Mucosa of rectum (tissue), 2 donors: ENCODE data around the gene FADS6.
"Not testable (repeated sequence)": the region's sequence is repeated elsewhere in the genome, so short reads cannot be mapped to it uniquely, and the experiment has no call there.

ENCODE experiments used
- H3K27ac ChIP-seq, 2 donors: one replicate each; pipeline ENCODE4 v1.7.0; 2013; ENCODE audit warnings: inconsistent platforms in 2 of 2, low read depth in 2 of 2, low read length in 2 of 2
- H3K27me3 ChIP-seq, 2 donors: one replicate each; pipeline ENCODE4 v1.7.0; 2013; ENCODE audit warnings: low read length in 2 of 2; ENCODE audit not compliant: control insufficient read depth in 2 of 2, insufficient read depth in 2 of 2
- H3K36me3 ChIP-seq, 2 donors: one replicate each; pipeline ENCODE4 v1.7.0; 2013; ENCODE audit warnings: low read length in 2 of 2; ENCODE audit not compliant: control insufficient read depth in 2 of 2, insufficient read depth in 2 of 2
- H3K4me1 ChIP-seq, 2 donors: one replicate each; pipeline ENCODE4 v1.7.0; 2013; ENCODE audit warnings: low read length in 2 of 2, mild to moderate bottlenecking in 1 of 2; ENCODE audit not compliant: control insufficient read depth in 2 of 2, insufficient read depth in 2 of 2
- H3K4me3 ChIP-seq, 2 donors: one replicate each; pipeline ENCODE4 v1.7.0; 2013; ENCODE audit warnings: low read length in 2 of 2
- H3K9ac ChIP-seq, 2 donors: one replicate each; pipeline ENCODE4 v1.7.0; 2013; ENCODE audit warnings: low read length in 2 of 2, low read depth in 1 of 2, mild to moderate bottlenecking in 1 of 2
- H3K9me3 ChIP-seq, 2 donors: one replicate each; pipeline ENCODE4 v1.7.0; 2013; ENCODE audit warnings: low read length in 2 of 2; ENCODE audit not compliant: control insufficient read depth in 2 of 2
- donor health status: healthy.
- donor health status: Normal muscosa, but diverticular disease.

The FADS6 gene

GRCh38 chr17:74875155-74875976 lies 18.1 kb downstream of the FADS6 start:
- Histone ChIP-seq H3K4me3 (no peak overlapping the region), H3K4me1 (peaks cover 19 to 22% of the 10 kb centered on the region in 2 donors), H3K9me3 (no peaks in the 10 kb centered on the region), H3K27ac (no peak overlapping the region), H3K9ac (no peak overlapping the region), H3K36me3 (no peaks in the 10 kb centered on the region), H3K27me3 (no peaks in the 10 kb centered on the region)

GRCh38 chr17:74874615-74875037 lies 18.8 kb downstream of the FADS6 start:
- Histone ChIP-seq H3K9me3 (no peaks in the 10 kb centered on the region), H3K27me3 (no peaks in the 10 kb centered on the region), H3K9ac (no peak overlapping the region), H3K36me3 (no peaks in the 10 kb centered on the region), H3K4me3 (no peak overlapping the region), H3K4me1 (peaks cover 19 to 22% of the 10 kb centered on the region in 2 donors), H3K27ac (no peak overlapping the region)

GRCh38 chr17:74873874-74874614 lies 19.4 kb downstream of the FADS6 start:
- H3K27ac ChIP-seq = peak overlapping the region; percentile 88 to 89
- H3K27me3 ChIP-seq = no peaks in the 10 kb centered on the region
- no peaks in the 10 kb centered on the region for H3K9me3 ChIP-seq
- peak overlapping the region; percentile 88 to 90 for H3K4me3 ChIP-seq
- H3K4me1 ChIP-seq = peaks cover 19 to 22% of the 10 kb centered on the region in 2 donors
- H3K9ac ChIP-seq = peak overlapping the region; percentile 95 to 98
- no peaks in the 10 kb centered on the region for H3K36me3 ChIP-seq

- Histone ChIP-seq H3K4me3 (peak overlapping the region; percentile 88 to 90), H3K9me3 (no peaks in the 10 kb centered on the region), H3K4me1 (peaks cover 15 to 17% of the 10 kb centered on the region in 2 donors), H3K9ac (peak overlapping the region; percentile 95 to 98), H3K36me3 (no peaks in the 10 kb centered on the region), H3K27ac (peak overlapping the region; percentile 88 to 89), H3K27me3 (no peaks in the 10 kb centered on the region)
Observed at GRCh38 chr17:74873037-74873873, 20.2 kb downstream of the FADS6 start.

DNA sequence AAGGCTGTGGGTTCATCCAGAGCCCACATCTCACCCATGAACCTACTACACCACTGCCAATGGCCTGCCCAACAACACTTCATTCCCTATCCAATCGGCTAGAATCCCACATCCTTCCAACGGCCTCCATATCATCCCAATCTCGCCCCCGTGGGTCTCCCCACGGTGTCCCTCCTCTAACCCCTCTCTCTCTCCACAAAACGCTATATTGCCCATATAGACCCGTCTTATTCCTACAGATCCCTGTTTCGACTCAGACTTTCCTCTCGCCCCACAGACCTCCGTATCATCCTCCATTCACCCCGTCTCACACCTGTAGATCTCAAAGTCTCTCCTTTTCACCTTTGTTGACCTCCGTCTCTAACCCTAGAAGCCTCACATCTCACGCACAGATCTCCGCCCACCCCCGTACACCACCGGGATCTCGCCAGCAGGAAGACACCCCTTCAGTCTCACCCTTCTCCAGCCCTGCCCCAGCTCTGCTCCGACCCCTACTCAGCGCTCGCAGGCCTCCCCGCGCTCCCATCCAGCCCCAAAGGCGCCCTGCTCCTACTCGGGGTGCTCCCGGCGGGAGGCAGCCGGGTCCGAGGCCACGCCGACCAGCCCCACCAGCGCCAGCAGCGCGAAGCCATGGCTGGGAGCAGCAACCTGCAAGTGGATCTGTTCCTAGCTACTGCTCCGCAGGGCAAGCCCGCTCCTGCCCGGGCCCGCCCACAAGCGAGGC lies 21.0 kb downstream of the FADS6 start, which contains the start of gene FDXR:
TSS of gene FDXR (minus strand) at position 682 of the 724 bp plus-strand sequence. CDS start at position 632, 50 bp downstream.
- Histone ChIP-seq H3K36me3 (no peaks in the 10 kb centered on the region), H3K9me3 (no peaks in the 10 kb centered on the region), H3K27ac (peak within 1 kb of the TSS; percentile 88 to 89), H3K9ac (peak within 1 kb of the TSS; percentile 95 to 98), H3K4me3 (peak within 1 kb of the TSS; percentile 88 to 90), H3K4me1 (peaks cover 10 to 11% of the 10 kb centered on the region in 2 donors), H3K27me3 (no peaks in the 10 kb centered on the region)

DNA sequence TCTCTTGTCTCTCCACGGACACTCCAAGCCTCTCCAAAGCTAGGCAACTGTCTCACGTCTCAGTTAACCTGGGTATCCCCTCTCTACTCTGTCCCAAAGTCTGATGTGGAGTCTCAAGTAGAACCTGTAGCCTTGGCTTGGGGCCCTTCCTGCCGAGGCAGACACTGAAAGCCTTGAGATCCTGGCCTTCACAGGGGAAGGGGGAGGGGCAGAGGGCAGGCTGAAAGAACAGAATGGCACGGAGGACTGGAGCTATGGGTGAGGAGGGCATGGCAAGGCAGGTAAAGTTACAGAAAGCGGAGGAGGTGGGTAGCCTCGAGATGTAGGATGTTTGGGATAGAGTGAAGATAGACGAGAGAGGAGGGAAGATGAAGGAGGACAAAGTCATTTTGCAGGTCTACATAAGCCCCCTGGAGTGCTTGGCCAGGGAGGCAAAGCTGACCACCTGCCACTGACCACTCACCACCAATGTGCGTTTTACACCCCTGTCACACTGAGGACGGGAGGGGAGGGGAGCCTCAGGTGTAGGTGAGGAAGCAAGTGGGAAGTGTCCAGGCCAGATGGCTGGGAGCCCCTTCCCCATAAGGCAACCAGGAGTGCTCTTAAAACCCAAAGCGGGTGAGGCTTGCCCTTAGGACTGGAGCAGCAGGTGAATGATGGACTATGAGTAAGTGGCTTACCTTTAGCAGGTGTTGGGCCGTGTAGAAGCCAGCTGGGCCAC lies 21.9 kb downstream of the FADS6 start:
- H3K27ac ChIP-seq = no peak overlapping the region
- no peaks in the 10 kb centered on the region for H3K36me3 ChIP-seq
- H3K4me1 ChIP-seq = peaks cover 10 to 11% of the 10 kb centered on the region in 2 donors
- H3K27me3 ChIP-seq = no peaks in the 10 kb centered on the region
- H3K4me3 ChIP-seq = no peak overlapping the region
- H3K9ac ChIP-seq = no peak overlapping the region
- H3K9me3 ChIP-seq = no peaks in the 10 kb centered on the region

GRCh38 chr17:74870512-74870911 lies 22.9 kb downstream of the FADS6 start:
- H3K4me3 ChIP-seq = no peak overlapping the region
- peaks cover 10 to 11% of the 10 kb centered on the region in 2 donors for H3K4me1 ChIP-seq
- H3K36me3 ChIP-seq = no peaks in the 10 kb centered on the region
- H3K27me3 ChIP-seq = no peaks in the 10 kb centered on the region
- no peaks in the 10 kb centered on the region for H3K9me3 ChIP-seq
- H3K27ac ChIP-seq = no peak overlapping the region
- no peak overlapping the region for H3K9ac ChIP-seq

- not testable (repeated sequence) for H3K9me3 ChIP-seq, H3K4me3 ChIP-seq, H3K27ac ChIP-seq, H3K27me3 ChIP-seq, H3K9ac ChIP-seq, H3K36me3 ChIP-seq
- H3K4me1 ChIP-seq = peaks cover 10 to 11% of the 10 kb centered on the region in 2 donors
Observed at GRCh38 chr17:74870028-74870427, 23.4 kb downstream of the FADS6 start.

GRCh38 chr17:74868908-74869255 lies 24.6 kb downstream of the FADS6 start:
- H3K27ac ChIP-seq = no peak overlapping the region
- peaks cover 8 to 14% of the 10 kb centered on the region in 2 donors for H3K4me1 ChIP-seq
- no peaks in the 10 kb centered on the region for H3K36me3 ChIP-seq
- H3K27me3 ChIP-seq = no peaks in the 10 kb centered on the region
- H3K9ac ChIP-seq = no peak overlapping the region
- H3K9me3 ChIP-seq = no peaks in the 10 kb centered on the region
- H3K4me3 ChIP-seq = no peak overlapping the region
